Measurements from ENCODE around the gene CTDP1. TPM values are rescaled to one million over a fixed set of nuclear protein-coding genes. Genes with fewer than 3 reads are reported as not detected.

Gene CTDP1
- total RNA-seq, 1 donor from 2014 or later, result 7.5 TPM

- H3K27me3 ChIP-seq (ENCODE audit: low read depth), result no peaks in the 10 kb centered on the region
- no peak overlapping the region for H3K27ac ChIP-seq (replicated peaks)
- no peak for DNase-seq
- H3K9me3 ChIP-seq (replicated peaks), result no peaks in the 10 kb centered on the region
- TF ChIP-seq, protein P1, sequence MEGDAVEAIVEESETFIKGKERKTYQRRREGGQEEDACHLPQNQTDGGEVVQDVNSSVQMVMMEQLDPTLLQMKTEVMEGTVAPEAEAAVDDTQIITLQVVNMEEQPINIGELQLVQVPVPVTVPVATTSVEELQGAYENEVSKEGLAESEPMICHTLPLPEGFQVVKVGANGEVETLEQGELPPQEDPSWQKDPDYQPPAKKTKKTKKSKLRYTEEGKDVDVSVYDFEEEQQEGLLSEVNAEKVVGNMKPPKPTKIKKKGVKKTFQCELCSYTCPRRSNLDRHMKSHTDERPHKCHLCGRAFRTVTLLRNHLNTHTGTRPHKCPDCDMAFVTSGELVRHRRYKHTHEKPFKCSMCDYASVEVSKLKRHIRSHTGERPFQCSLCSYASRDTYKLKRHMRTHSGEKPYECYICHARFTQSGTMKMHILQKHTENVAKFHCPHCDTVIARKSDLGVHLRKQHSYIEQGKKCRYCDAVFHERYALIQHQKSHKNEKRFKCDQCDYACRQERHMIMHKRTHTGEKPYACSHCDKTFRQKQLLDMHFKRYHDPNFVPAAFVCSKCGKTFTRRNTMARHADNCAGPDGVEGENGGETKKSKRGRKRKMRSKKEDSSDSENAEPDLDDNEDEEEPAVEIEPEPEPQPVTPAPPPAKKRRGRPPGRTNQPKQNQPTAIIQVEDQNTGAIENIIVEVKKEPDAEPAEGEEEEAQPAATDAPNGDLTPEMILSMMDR (IDR thresholded peaks at IDR 0.05; ENCODE audit: borderline replicate concordance), result no peak
- peaks cover 44% of the 10 kb centered on the region for H3K36me3 ChIP-seq
- intact Hi-C loops (cut with micrococcal nuclease), result no loop called here
- peaks cover 14% of the 10 kb centered on the region for H3K4me1 ChIP-seq
- H3K4me3 ChIP-seq, result no peak overlapping the region
These were observed 15.3 kb downstream of the CTDP1 start for GRCh38 chr18:79694895-79695213.

DNA sequence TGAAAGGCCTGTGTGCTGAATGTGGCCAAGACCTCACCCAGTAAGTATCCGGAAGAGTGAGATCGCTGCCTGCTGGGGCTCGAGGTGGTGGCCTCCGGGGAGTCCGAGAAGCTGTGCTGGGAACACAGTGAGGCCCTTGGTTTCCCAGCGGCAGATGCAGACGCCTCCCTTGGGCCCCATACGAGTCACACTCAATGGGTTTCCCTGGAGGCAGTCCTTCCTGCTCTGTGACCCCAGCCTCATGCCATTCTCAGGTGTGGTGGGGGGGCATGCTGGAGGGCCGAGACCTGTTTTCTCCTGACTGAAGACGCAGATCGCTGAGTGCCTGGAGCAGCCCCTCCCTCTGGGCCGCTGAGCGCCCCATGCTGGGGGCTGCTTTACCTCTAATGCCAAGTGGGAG, 15.7 kb downstream of the CTDP1 start:
- H3K27ac ChIP-seq (replicated peaks), result no peak overlapping the region
- peaks cover 48% of the 10 kb centered on the region for H3K36me3 ChIP-seq
- H3K4me1 ChIP-seq, result peaks cover 14% of the 10 kb centered on the region
- H3K27me3 ChIP-seq (ENCODE audit: low read depth), result no peaks in the 10 kb centered on the region
- DNase-seq, result no peak
- H3K9me3 ChIP-seq (replicated peaks), result no peaks in the 10 kb centered on the region
- no peak overlapping the region for H3K4me3 ChIP-seq
- TF ChIP-seq, protein P1 (IDR thresholded peaks at IDR 0.05; ENCODE audit: borderline replicate concordance), result no peak
- intact Hi-C loops (cut with micrococcal nuclease), result no loop called here

DNA sequence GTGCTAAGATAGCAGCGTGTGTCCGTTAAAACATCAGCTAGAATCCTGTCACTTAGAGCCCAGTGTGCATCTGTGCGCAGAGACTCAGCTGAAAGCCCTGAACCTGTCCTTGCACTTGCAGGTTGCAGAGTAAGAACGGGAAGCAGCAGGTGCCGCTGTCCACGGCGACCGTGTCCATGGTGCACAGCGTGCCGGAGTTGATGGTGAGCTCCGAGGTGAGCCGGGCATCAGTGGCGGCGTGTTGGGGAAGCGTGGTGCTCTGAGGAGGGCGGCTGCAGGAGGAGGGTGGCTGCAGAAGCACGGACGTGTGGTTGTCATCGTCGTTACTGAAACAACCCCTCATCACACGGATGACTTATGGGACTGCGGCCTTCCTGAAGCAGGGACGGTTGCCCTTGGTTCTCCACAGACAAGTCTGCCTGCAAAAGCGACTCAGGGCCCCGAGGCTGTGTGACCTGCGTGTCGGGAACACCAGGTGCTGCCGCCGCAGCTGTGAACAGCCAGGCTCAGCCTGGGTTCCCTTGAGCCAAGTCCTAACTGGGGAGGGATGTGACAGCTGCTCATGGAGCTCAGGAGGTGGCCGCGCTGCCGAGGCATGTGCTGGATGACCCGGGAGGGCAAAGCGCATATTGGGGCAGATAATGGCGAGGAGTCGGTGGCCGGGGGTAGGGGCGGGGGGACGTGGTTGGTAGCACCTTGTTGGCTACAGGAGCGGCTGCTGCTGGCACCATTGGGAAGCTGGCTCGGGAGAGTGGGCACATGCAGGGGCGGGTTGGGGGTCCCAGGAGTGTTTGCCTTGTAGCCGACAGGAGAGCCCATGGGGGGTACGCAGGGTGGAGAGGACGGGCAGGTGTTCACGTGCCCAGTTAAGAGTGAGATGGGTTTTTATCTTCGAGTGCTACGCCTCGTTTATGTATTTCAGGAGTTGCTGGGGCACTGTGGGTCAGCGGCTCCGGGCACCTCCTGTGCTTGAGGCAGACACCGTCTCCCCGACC, 16.6 kb downstream of the CTDP1 start:
- Histone ChIP-seq H3K4me3 (no peak overlapping the region), H3K9me3 (replicated peaks) (peaks cover 5% of the 10 kb centered on the region), H3K27me3 (ENCODE audit: low read depth) (no peaks in the 10 kb centered on the region), H3K4me1 (peaks cover 14% of the 10 kb centered on the region), H3K36me3 (peaks cover 57% of the 10 kb centered on the region), H3K27ac (replicated peaks) (no peak overlapping the region)
- DNase-seq, result no peak
- TF ChIP-seq, protein P1 (IDR thresholded peaks at IDR 0.05; ENCODE audit: borderline replicate concordance), result no peak
- intact Hi-C loops (cut with micrococcal nuclease), result no loop called here

- Histone ChIP-seq H3K4me3 (no peak overlapping the region), H3K4me1 (peaks cover 14% of the 10 kb centered on the region), H3K9me3 (replicated peaks) (peaks cover 5% of the 10 kb centered on the region), H3K27ac (replicated peaks) (no peak overlapping the region), H3K27me3 (ENCODE audit: low read depth) (no peaks in the 10 kb centered on the region), H3K36me3 (peaks cover 57% of the 10 kb centered on the region)
- TF ChIP-seq, protein P1 (IDR thresholded peaks at IDR 0.05; ENCODE audit: borderline replicate concordance), result no peak
- intact Hi-C loops (cut with micrococcal nuclease), result no loop called here
- DNase-seq, result no peak
These were observed 17.6 kb downstream of the CTDP1 start for GRCh38 chr18:79697178-79697577.

DNA sequence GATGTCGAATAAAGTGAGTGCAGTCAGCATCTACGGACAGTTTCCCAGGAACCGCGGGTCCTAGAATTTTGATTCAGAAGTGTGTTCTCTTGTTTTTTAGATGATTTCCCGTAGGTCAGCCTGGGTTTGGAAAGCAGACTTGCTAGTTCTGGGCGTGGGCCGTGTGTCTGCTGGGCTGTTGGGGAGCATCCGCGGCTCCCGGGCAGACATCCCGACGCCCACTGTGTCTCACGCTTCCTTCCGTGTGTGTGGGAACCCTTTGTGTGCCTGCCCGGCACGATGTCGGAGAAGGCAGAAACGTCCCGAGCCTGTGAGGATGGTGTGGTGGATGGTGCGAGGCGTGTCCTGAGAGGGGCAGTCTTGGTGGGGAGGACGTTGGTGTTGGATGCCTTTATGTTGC, 18.4 kb downstream of the CTDP1 start:
- peaks cover 57% of the 10 kb centered on the region for H3K36me3 ChIP-seq
- DNase-seq, result no peak
- no peak overlapping the region for H3K27ac ChIP-seq (replicated peaks)
- H3K27me3 ChIP-seq (ENCODE audit: low read depth), result no peaks in the 10 kb centered on the region
- H3K4me3 ChIP-seq, result no peak overlapping the region
- intact Hi-C loops (cut with micrococcal nuclease), result no loop called here
- TF ChIP-seq, protein P1 (IDR thresholded peaks at IDR 0.05; ENCODE audit: borderline replicate concordance), result no peak
- peaks cover 11% of the 10 kb centered on the region for H3K4me1 ChIP-seq
- peaks cover 5% of the 10 kb centered on the region for H3K9me3 ChIP-seq (replicated peaks)
